IMR-90 (cell line): ENCODE results near the gene CD274. TPM values are rescaled to one million over a fixed set of nuclear protein-coding genes. Genes with fewer than 3 reads are reported as not detected.

ENCODE experiments used
- ATAC-seq: fragments of 200-7000 bp; cut with Tn5 transposase; 2 replicates; pipeline ENCODE4 v1.9.1; 2020; ENCODE audit warnings: low read depth, mild to moderate bottlenecking, moderate library complexity
- BruUV-seq: library from RNA; stranded (reverse); fragments of 400-500 nt; replicated peaks from 2 replicates; lab custom pipeline; 2021; lab: Mats Ljungman, UMichigan
- CTCF ChIA-PET: fragments of 300-600 bp; formaldehyde crosslinking; extraction: SDS; loops from one replicate; lab custom pipeline; 2021; ENCODE audit warnings: antibody characterized with exemption; lab: Yijun Ruan, JAX
- POLR2A ChIA-PET: fragments of 300-600 bp; sonication (Branson Sonifier 250); formaldehyde crosslinking; loops from one replicate; lab custom pipeline; 2022; ENCODE audit warnings: antibody characterized with exemption; ENCODE audit not compliant: unreplicated experiment; lab: Charles Lee
- DNase-seq: peaks from one replicate; pipeline ENCODE4 v3.0.0; 2013
- H2AFZ ChIP-seq: replicated peaks from 2 replicates; pipeline ENCODE3; 2013; ENCODE audit warnings: low read length, mild to moderate bottlenecking; ENCODE audit not compliant: poor library complexity
- H2AK5ac ChIP-seq: 2 replicates; pipeline ENCODE4 v1.6.1; 2013; ENCODE audit warnings: low read depth, low read length, inconsistent platforms
- H2AK9ac ChIP-seq: replicated peaks from 2 replicates; pipeline ENCODE3; 2013; ENCODE audit warnings: mild to moderate bottlenecking, low read depth, low read length, moderate library complexity; ENCODE audit not compliant: poor library complexity
- H2BK120ac ChIP-seq: 2 replicates; pipeline ENCODE4 v1.6.1; 2013; ENCODE audit warnings: low read depth, low read length, inconsistent platforms
- H2BK15ac ChIP-seq: 3 replicates; pipeline ENCODE4 v1.6.1; 2013; ENCODE audit warnings: low read depth, low read length, inconsistent platforms
- H2BK20ac ChIP-seq: 2 replicates; pipeline ENCODE4 v1.6.1; 2013; ENCODE audit warnings: low read depth, mild to moderate bottlenecking, inconsistent platforms, low read length, moderate library complexity
- H2BK5ac ChIP-seq: 2 replicates; pipeline ENCODE4 v1.6.1; 2013; ENCODE audit warnings: mild to moderate bottlenecking, low read depth, low read length, inconsistent platforms; ENCODE audit not compliant: poor library complexity, severe bottlenecking
- H3K14ac ChIP-seq: replicated peaks from 2 replicates; pipeline ENCODE4 v1.6.1; 2013; ENCODE audit warnings: low read depth, low read length, inconsistent platforms
- H3K18ac ChIP-seq: 2 replicates; pipeline ENCODE4 v1.6.1; 2013; ENCODE audit warnings: low read depth, low read length, control low read depth
- H3K23ac ChIP-seq: 2 replicates; pipeline ENCODE4 v1.6.1; 2013; ENCODE audit warnings: low read depth, low read length, inconsistent platforms
- H3K27ac ChIP-seq: 2 replicates; pipeline ENCODE4 v1.5.1; 2013; ENCODE audit warnings: mild to moderate bottlenecking, control low read depth, low read length; ENCODE audit not compliant: insufficient read depth
- H3K27me3 ChIP-seq: 2 replicates; pipeline ENCODE4 v1.6.1; 2013; ENCODE audit warnings: low read length; ENCODE audit not compliant: control insufficient read depth, insufficient read depth
- H3K36me3 ChIP-seq: 2 replicates; pipeline ENCODE4 v1.6.1; 2013; ENCODE audit warnings: low read length, mixed read lengths; ENCODE audit not compliant: control insufficient read depth, insufficient read depth
- H3K4ac ChIP-seq: 2 replicates; pipeline ENCODE4 v1.6.1; 2013; ENCODE audit warnings: low read depth, low read length, inconsistent platforms
- H3K4me1 ChIP-seq: 2 replicates; pipeline ENCODE4 v1.6.1; 2013; ENCODE audit warnings: low read length, mixed read lengths; ENCODE audit not compliant: control insufficient read depth, insufficient read depth
- H3K4me2 ChIP-seq: 2 replicates; pipeline ENCODE4 v1.6.1; 2013; ENCODE audit warnings: low read depth, mild to moderate bottlenecking, control low read depth, low read length, moderate library complexity
- H3K4me3 ChIP-seq: 2 replicates; pipeline ENCODE4 v1.5.1; 2013; ENCODE audit warnings: low read depth, mild to moderate bottlenecking, control low read depth, low read length, moderate library complexity; ENCODE audit not compliant: insufficient read depth
- H3K56ac ChIP-seq: 2 replicates; pipeline ENCODE4 v1.6.1; 2013; ENCODE audit warnings: low read length, inconsistent platforms; ENCODE audit not compliant: insufficient read depth; ENCODE audit errors: extremely low read depth
- H3K79me1 ChIP-seq, 2 experiments: 2 replicates each; pipeline ENCODE4 v1.6.1; 2013; ENCODE audit warnings: low read length in 2 of 2, inconsistent platforms in 1 of 2, low read depth in 1 of 2
- H3K9ac ChIP-seq: 2 replicates; pipeline ENCODE4 v1.6.1; 2013; ENCODE audit warnings: low read depth, low read length, control low read depth
- H3K9me1 ChIP-seq: 2 replicates; pipeline ENCODE4 v1.6.1; 2013; ENCODE audit warnings: low read length, inconsistent platforms; ENCODE audit not compliant: insufficient read depth
- H3K9me3 ChIP-seq: 2 replicates; pipeline ENCODE4 v1.6.1; 2013; ENCODE audit warnings: low read length; ENCODE audit not compliant: control insufficient read depth, insufficient read depth
- H4K20me1 ChIP-seq: 2 replicates; pipeline ENCODE4 v1.6.1; 2013; ENCODE audit warnings: low read length, inconsistent platforms; ENCODE audit not compliant: insufficient read depth
- H4K5ac ChIP-seq: 2 replicates; pipeline ENCODE4 v1.6.1; 2013; ENCODE audit warnings: mild to moderate bottlenecking, low read depth, low read length, control low read depth
- H4K8ac ChIP-seq, 2 experiments: 2 replicates each; pipeline ENCODE4 v1.6.1; 2013; ENCODE audit warnings: low read depth in 2 of 2, low read length in 2 of 2, control low read depth in 1 of 2, inconsistent platforms in 1 of 2
- H4K91ac ChIP-seq: 2 replicates; pipeline ENCODE4 v1.6.1; 2013; ENCODE audit warnings: low read depth, low read length, inconsistent platforms; ENCODE audit not compliant: insufficient read depth
- POLR2A ChIP-seq: IDR thresholded peaks from 2 replicates; pipeline ENCODE4 v1.6.1; 2012; ENCODE audit warnings: mild to moderate bottlenecking, low read depth, low read length
- WGBS, 2 experiments: methylation state at CpG; one replicate each; pipeline versions ENCODE4 v1.1.5 to v1.1.7; 2013; ENCODE audit warnings: missing lambda C conversion rate in 2 of 2; ENCODE audit not compliant: insufficient read length in 1 of 2; ENCODE audit errors: extremely low coverage in 2 of 2; 5-methylcytosine and 5-hydroxymethylcytosine counted together
- dilution Hi-C: fragments of 300-500 bp; cut with HindIII; formaldehyde crosslinking; loops from one replicate; pipeline ENCODE4 v1.14.3; 2018; ENCODE audit warnings: low sequenced_read_pairs; ENCODE audit not compliant: unreplicated experiment
- in situ Hi-C: fragments of 300-500 bp; cut with MboI; formaldehyde crosslinking; loops from 3 replicates; pipeline ENCODE4 v1.14.3; 2019; ENCODE audit warnings: low sequenced_read_pairs, inconsistent platforms, mixed read lengths
- intact Hi-C: fragments of 100-400 bp; cut with micrococcal nuclease; formaldehyde crosslinking; loops from 2 replicates; pipeline ENCODE4 v1.10.0; 2022
- polyA plus RNA-seq, 3 experiments: library from polyadenylated mRNA; depleted of rRNA; stranded (reverse); fragments of >200 nt; gene quantifications; 2 replicates each; pipeline ENCODE4 v1.2.3, GENCODE V29; 2012; ENCODE audit warnings: low replicate concordance in 1 of 3
- total RNA-seq: library from RNA; depleted of rRNA; stranded (reverse); fragments of >200 nt; gene quantifications from 2 replicates; pipeline ENCODE4 v1.2.3, GENCODE V29; 2012
- TF ChIP-seq, protein P1 (sequence below): conservative IDR thresholded peaks from 2 replicates; pipeline ENCODE4 v1.5.1; 2012; ENCODE audit warnings: mild to moderate bottlenecking, low read depth, low read length, improper control_type of control experiment

Gene CD274
- total and polyA plus RNA-seq, 2 of the 4 experiments (the other 2 are of a cell fraction): 17.4 to 19.4 TPM

DNA sequence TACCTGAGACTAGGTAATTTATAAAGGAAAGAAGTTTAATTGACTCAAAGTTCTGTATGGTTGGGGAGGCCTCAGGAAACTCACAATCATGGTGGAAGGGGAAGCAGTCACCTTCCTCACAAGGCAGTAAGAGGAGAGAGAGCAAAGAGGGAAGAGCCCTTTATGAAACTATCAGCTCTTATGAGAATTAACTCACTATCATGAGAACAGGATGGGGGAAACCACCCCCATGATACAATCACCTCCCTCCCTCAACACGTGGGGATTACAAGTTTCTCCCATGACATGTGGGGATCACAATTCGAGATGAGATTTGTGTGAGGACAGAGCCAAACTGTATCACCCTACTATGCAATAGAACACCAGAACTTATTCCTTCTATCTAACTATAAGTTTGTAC, 27.9 kb downstream of the CD274 start:
- no peaks in the 10 kb centered on the region for H3K79me1 ChIP-seq
- in situ Hi-C loops (no loop called here), intact Hi-C loops (no loop called here), dilution Hi-C loops (no loop called here)
- H3K4me1 ChIP-seq: no peaks in the 10 kb centered on the region
- CTCF ChIA-PET: no interaction called here
- no TSS peak for BruUV-seq
- no peak overlapping the region for H2BK5ac ChIP-seq
- H3K14ac ChIP-seq: no peak overlapping the region
- H3K9me3 ChIP-seq: no peaks in the 10 kb centered on the region
- H4K5ac ChIP-seq: no peak overlapping the region
- no peak overlapping the region for H2BK15ac ChIP-seq
- no peak for TF ChIP-seq POLR2A
- TF ChIP-seq, protein P1, sequence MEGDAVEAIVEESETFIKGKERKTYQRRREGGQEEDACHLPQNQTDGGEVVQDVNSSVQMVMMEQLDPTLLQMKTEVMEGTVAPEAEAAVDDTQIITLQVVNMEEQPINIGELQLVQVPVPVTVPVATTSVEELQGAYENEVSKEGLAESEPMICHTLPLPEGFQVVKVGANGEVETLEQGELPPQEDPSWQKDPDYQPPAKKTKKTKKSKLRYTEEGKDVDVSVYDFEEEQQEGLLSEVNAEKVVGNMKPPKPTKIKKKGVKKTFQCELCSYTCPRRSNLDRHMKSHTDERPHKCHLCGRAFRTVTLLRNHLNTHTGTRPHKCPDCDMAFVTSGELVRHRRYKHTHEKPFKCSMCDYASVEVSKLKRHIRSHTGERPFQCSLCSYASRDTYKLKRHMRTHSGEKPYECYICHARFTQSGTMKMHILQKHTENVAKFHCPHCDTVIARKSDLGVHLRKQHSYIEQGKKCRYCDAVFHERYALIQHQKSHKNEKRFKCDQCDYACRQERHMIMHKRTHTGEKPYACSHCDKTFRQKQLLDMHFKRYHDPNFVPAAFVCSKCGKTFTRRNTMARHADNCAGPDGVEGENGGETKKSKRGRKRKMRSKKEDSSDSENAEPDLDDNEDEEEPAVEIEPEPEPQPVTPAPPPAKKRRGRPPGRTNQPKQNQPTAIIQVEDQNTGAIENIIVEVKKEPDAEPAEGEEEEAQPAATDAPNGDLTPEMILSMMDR: no peak
- DNase-seq (no peak), ATAC-seq (no peak)
- no peak overlapping the region for H3K18ac ChIP-seq
- no peak overlapping the region for H3K4me3 ChIP-seq
- H3K36me3 ChIP-seq: no peaks in the 10 kb centered on the region
- H2AFZ ChIP-seq: no peak overlapping the region
- H3K9ac ChIP-seq: no peak overlapping the region
- H3K4ac ChIP-seq: no peak overlapping the region
- no peak overlapping the region for H2BK20ac ChIP-seq
- H4K91ac ChIP-seq: no peak overlapping the region
- no peak overlapping the region for H2AK5ac ChIP-seq
- no peak overlapping the region for H3K56ac ChIP-seq
- no peak overlapping the region for H3K4me2 ChIP-seq
- no peaks in the 10 kb centered on the region; the same call in 1 of the 2 replicates for H3K9me1 ChIP-seq
- H2BK120ac ChIP-seq: no peak overlapping the region
- no peaks in the 10 kb centered on the region for H3K27me3 ChIP-seq
- POLR2A ChIA-PET: no interaction called here
- 67% methylated on average over 1 of the region's 2 CpGs; no CpG with 5 or more reads in 1 of the 2 experiments for WGBS, 2 experiments
- no peak overlapping the region for H2AK9ac ChIP-seq
- H4K8ac ChIP-seq: no peak overlapping the region
- H3K23ac ChIP-seq: no peak overlapping the region
- H3K27ac ChIP-seq: no peak overlapping the region
- no peaks in the 10 kb centered on the region for H4K20me1 ChIP-seq
